Stimulated activated CD4-positive, alpha-beta T cell treated with anti-CD3 and anti-CD28 coated beads, Interleukin-1b, Interleukin-23, amount 100 ng/mL, for 1 hour (primary cell): ENCODE results near the gene CLCN1.

ENCODE experiments used
- DNase-seq, 2 donors: peaks; one replicate each; pipeline ENCODE4 v3.0.0-alpha.2; 2020; ENCODE audit warnings: low read depth in 2 of 2

The CLCN1 gene

GRCh38 chr7:143396625-143397556 is 81.0 kb downstream of the CLCN1 start:
- no peak for DNase-seq

GRCh38 chr7:143397710-143398530 is 82.0 kb downstream of the CLCN1 start:
- no peak for DNase-seq

GRCh38 chr7:143398616-143399015 is 82.7 kb downstream of the CLCN1 start:
- no peak for DNase-seq

DNA sequence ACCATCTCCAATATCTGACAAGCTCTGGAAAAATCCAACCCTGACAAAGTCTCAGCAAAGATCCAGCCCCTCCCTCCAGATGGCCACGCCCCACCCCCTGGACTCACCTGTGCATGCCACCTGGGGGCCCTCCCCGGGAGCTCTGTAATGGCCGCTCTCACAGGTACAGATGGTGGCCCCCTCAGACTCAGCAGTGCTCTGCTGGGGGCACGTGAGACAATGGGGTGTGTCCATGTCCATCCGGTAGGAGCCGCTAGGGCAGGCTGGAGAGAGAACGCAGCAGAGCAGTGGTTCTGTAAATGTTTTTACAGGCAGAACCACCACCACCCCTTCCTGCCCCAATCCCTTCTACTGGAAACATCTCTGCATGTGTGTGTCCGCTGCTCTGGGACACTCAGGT is 83.2 kb downstream of the CLCN1 start:
- no peak for DNase-seq

- DNase-seq = no peak
Observed at GRCh38 chr7:143399642-143400041, 83.7 kb downstream of the CLCN1 start.

- DNase-seq = no peak
Observed at GRCh38 chr7:143401265-143401664, 85.4 kb downstream of the CLCN1 start.
